Measurements from ENCODE around the gene KCTD21.
"Not testable (repeated sequence)": the region's sequence is repeated elsewhere in the genome, so short reads cannot be mapped to it uniquely, and the experiment has no call there.

KCTD21 gene

DNA sequence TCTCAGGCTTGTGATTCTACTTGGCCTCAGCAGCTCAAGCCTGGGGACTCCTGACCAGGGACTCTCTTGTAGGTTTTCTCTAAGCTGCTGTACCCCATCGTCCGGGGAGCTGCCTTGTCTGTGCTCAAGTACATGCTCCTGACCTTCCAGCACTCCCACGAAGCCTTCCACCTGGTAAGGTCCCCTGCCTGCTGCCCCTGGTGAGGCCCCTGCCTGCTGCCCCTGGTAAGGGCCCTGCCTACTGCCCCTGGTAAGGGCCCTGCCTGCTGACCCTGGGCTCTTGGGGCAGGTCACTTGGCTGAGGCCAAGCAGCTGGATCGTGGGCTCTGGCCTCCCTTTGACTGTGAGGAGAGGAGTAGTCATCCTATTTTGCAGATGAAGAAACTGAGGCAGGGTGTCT, 11.6 kb upstream of the KCTD21 start:
- no peak for DNase-seq

DNA sequence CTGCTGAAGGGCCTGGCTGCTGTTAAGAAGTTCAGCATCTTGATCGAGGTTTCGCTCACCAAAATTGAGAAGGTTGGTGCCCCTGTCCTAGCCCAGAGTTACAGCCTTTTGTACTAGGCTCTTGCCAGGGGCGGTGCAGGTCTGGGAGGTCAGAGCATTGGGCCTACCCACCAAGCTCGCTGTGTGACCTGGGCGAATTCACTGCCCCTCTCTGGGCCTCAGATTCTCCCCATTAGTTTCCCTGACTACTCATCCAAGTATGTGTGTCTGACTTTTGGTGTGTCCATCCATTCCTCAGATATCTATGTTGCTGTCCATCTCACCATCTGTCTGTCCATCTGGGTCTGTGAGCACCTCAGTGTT, 11.2 kb upstream of the KCTD21 start:
- DNase-seq = no peak

DNA sequence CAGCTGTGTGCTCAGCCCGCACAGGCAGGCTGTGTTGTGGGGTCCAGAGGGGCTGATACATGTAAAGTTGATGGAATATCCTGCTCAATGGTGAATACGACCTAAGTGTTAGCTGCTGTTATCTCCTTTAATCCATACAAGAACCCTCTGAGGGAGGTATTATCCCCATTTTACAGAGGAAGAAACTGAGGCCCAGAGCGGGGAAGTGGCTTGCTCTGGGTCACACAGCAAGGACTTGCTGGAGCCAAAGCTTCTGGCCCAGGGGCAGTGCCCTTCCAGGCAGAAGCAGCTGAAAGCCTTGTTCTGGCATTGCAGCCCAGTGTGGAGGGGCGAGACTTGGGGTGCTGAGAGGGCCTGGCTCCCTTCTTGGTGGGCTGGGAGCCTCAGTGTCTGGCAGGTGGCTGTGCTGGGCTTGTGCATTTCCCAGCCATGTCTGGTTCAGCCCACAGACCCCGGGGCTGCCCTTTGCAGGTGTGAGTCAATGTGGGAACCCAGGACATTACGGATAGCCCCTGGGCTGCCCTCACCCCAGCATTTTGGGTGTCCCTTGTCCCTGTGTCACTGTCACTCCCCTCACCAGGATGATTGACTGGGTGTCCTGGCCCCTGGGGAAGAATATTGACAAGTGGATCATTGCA, 10.7 kb upstream of the KCTD21 start:
- DNase-seq = no peak

DNA sequence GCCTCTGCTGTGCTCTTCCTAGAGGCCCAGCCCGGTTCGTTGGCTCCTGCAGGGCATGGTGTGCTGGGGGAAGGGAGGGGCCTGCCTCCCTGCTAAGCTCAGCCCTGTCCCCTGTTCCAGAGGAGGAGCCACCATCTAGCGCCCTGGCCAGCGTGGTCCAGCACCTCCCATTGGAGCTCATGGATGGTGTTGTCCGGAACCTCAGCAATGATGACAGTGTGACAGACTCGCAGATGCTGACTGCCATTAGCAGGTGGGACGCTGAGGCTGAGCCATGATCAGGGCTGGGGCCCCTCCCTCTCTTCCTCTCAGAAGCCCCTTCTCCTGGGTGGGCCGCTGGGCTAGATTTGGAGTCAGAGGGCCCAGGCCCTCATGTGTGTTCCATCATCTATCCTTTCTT, 9.4 kb upstream of the KCTD21 start:
- DNase-seq = no peak

DNA sequence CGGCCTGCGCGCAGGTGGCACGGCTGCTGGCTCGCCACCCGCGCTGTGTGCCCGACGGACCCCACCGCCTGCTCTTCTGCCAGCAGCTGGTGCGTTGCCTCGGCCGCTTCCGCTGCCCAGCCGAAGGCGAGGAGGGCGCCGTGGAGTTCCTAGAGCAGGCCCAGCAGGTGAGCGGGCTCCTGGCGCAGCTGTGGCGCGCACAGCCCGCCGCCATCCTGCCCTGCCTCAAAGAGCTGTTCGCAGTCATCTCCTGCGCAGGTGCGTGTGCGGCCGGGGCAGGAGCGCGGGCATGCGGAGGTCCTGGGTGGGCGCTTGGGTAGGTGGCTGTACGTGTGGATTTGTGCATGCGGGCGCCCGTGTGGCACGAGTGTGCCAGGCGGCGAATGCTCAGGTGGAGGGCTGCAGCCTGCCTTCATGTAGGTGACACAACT, 8.2 kb upstream of the KCTD21 start:
- no peak for DNase-seq

DNA sequence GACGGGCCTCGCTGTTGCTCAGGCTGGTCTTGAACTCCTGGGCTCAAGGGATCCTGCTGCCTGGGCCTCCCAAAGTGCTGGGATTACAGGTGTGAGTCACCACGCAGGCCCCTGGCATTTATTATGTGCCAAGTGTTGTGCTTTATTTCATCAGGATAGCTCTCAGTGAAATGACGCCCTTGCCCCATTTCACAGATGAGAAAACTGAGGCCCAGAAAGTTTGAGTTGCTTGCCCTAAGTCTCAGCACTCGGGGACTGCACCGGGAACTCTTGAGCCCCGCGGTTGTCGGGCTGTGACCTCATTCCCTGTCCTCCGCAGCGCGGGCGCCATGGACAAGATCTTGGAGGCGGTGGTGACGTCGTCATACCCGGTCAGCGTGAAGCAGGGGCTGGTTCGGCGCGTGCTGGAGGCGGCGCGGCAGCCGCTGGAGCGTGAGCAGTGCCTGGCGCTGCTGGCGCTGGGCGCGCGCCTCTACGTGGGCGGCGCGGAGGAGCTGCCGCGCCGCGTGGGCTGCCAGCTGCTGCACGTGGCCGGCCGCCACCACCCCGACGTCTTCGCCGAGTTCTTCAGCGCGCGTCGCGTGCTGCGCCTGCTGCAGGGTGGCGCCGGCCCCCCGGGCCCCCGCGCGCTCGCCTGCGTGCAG, 7.6 kb upstream of the KCTD21 start:
- DNase-seq = no peak

DNA sequence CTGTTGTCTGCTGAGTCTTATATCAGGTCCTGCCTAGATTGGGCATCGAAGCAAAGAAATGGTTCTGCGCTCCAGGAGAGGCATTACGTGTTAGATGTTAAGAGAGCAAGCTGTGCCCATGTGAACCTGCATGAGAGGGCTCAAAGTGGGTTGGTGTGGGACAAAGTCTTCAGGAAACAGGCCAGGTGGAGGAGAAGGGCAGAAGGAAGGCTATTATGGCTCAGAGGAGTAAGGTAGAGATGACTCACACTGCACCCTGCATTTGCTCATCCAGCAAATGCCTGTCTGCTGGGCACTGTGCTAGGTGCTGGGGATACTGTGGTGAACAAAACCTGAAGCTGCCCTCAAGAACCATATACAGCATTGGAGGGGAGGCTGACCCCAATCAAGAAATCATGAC, 6.1 kb upstream of the KCTD21 start:
- no peak for DNase-seq

DNA sequence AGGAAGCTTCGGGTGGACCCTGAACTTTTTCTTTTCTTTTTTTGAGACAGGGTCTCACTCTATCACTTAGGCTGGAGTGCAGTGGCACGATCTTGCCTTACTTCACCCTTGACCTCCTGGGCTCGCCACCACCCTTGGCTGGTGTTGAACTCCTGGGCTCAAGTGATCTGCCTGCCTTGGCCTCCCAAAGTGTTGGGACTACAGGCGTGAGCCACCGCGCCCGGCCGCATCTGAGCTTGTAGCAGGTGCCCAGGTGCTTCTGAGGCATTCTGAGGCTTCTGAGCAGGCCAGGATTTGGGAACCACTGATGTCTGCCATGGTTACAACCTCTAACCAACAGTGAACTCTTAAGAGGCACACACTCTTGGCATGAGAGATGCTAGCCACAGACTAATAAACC, 5.4 kb upstream of the KCTD21 start:
- no peak for DNase-seq

DNA sequence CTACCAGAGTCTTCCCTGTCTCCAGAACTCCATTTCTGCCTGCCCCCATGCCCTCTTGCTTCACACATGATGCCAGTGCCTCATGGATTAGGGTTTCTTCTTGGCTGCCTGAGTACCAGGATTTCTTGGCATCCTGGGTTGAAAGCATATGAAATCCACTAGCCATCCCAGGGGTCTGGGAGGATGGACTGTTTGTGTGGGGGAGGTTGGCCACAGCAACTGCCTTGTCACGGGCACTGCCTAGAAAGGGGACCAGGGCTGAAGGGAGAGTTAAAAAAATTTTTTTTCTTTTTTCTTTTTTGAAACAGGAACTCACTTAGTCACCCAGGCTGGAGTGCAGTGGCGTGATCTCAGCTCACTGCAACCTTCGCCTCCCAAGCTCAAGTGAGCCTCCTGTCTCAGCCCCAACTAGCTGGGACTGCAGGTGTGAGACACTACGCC, 4.5 kb upstream of the KCTD21 start:
- DNase-seq = no peak

DNA sequence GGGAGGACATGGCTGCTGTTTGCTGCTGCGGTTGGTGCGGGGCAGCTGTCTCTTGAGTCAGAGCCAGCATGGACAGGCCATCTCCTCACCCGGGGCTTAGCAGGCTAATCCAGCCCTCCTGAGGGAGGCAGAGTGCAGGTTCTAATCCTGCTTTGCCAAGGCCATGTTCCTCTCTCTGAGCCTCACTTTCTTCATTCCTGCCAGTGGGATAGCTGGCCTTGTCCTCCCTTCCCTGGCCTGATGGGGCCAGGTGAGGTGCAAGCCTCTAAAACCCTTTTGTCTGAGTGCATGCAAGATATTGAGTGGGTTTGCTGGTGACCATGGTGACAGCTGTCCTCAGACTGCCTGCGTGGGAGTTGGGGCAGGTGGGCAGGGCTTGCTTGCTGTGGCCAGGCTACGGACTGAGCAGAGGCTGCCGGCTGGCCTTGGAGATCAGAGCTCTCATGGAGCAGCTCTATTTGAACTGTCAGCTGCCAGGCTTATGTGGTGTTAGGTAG, 3.8 kb upstream of the KCTD21 start:
- no peak for DNase-seq

DNA sequence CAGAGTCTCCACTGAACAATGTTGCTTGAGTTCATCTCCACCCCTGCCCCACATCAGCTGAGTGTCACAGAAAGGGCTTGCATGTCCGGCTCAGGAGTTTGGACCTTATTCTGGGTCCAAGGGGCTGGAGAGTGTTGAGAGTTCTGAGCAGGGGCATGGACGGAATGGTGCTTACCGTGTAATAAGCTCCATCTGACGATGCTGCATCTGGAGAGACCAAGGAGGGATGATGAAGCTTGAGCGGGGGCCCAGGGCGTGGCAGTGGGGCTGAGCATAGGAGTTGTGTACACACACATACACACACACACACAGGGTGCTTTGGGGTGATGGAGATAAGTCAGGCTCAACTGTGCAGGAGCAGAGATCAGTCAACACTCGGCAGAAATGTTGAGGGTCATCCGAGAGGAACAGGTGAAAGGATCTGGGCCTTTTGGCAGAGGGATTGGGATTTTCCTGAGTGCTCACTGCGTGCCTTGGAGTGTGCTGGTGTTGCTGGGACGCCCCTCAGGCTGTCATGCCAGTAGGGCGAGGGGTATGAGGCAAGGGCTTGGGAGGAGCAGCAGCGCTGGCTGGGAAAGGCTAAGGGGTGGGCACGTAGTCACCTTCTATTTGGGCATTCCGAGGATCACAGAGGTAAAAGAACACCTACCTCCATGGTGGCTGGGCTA, 2.6 kb upstream of the KCTD21 start:
- DNase-seq = no peak

DNA sequence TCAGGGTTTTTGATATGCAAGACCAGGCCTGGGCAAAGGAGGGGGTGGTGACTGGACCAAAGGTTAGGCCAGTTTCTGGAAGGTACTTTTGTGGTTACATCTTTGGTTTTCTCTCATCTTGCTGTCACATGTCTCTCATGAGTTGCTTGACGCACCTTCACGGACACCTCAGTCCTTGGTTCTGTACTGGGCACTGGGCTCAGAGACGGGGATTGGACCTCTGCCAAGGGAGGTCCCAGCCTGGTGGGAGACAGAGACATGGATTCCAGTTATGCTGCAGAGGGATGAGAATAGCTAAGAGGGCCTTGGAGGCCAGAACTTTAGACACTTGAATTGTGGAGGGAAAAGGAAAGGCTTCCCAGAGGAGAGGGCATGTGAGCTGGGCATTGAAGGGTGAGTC, 1.9 kb upstream of the KCTD21 start:
- no peak for DNase-seq

DNA sequence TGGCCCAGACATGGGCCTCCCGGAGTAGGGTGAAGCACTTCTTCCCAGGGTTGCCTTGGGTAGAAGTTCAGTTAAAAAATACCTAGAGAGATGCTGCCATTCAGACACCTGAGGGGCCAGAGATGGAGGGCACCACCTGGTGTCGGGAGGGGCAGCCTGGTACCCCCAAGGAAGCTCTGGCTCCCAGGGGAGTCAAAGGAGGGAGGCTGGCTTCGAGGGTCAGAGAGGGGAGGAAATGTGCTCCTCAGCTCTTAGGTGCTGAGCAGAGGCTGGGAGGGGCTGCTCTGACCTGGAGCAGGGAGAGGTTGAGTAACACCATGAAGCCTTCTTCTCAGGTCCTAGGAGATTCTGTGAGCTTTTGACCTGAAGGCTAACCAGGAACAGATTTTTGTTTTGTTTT, 1.4 kb upstream of the KCTD21 start:
- no peak for DNase-seq

DNA sequence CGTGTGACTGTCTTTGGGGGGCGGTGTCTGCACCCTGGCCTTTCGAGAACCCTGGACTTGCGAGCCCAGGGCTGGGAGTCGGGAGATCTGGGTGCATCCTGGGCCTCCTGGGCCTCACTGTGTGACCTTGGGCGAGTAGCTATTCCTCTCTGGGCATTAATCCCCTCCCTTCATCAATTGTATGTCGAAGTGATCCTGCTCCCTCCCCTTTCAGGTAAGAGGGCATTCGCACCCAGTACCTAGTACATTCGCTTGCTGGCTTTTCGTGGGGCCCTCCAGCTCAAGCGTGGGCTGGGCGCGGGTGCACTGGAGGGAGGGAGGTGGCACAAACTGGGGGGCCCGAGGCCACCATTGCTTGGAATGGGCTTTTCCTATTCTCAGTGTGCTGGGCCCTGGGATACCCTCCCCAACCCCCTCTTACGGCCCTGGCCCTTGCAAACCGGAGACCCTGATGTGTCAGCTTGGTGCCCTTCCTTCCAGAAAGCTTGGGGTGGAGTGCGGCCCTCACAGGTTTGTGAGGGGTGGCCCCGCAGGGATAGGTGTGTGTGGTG, 823 bp upstream of the KCTD21 start:
- DNase-seq = no peak

DNA sequence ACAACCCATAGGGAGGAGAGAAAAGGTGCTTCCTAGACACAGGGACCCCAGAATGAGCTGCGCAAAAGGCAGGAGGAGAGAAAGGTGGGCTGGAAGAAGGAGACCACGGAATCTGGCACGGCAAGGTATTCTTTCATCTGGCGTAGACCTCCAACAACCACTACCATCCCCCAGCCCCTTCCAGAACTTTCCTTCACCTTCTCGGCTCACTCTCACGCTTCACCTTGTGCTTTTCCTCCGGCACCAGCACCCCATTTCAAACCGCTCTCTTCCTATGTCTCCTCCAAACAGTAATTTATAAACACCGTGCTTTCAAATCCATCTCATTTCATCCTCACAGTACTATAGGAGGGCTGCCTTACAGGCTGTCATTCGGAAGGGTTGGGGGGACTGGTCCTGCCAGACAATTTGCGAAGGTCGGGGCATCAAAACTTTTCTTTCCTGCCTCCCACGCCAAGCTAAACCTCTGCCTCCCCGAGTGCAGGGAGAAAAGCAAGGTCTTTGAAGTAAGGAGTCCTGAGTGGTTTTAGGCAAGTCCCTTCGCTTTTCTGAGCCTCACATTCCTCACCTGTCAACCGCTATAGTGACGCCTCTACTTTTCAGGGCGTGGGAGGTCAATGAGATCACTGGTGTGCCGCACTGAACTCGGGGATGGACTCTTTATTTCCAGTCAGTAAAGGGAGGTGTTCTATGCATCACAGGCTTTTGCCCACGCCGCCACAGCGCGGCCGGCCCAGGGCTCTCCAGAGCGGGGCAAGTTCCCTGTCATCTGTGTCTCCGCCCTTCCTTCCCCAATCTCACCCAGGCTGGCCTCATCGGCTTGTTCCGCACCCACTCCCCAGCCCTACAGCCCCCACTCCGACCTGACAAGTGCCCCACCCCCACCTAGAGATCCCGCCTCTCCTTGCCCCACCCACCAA, 800 bp downstream of the KCTD21 start:
- DNase-seq = peak; percentile 85

DNA sequence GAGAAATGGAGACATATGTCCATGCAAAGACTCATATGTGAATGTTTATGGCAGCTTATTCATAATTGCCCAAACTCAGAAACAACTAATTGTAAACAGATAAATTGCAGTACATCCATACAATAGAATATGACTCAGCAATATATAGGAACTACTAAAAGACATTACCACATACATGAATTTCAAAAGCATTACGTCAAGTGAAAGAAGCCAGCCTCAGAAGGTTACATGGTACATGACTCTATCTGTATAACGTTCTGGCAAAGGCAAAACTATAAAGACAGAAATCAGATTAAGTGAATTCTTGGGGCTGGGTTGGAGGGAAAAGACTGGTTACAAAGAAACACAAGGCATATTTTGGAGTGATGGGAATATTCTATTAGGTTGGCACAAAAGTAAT, 7.2 kb downstream of the KCTD21 start:
- no peak for DNase-seq

DNA sequence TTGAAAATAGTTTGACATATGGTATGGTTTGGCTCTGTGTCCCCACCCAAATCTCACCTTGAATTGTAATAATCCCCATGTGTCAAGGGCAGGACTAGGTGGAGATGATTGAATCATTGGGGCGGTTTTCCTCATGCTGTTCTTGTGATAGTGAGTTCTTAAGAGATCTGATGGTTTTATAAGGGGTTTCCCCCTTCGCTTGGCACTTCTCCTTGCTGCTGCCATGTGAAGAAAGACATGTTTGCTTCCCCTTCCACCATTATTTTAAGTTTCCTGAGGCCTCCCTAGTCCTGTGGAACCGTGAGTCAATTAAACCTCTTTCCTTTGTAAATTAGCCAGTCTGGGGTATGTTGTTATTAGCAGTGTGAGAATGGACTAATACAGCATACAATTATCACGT, 7.7 kb downstream of the KCTD21 start:
- no peak for DNase-seq

DNA sequence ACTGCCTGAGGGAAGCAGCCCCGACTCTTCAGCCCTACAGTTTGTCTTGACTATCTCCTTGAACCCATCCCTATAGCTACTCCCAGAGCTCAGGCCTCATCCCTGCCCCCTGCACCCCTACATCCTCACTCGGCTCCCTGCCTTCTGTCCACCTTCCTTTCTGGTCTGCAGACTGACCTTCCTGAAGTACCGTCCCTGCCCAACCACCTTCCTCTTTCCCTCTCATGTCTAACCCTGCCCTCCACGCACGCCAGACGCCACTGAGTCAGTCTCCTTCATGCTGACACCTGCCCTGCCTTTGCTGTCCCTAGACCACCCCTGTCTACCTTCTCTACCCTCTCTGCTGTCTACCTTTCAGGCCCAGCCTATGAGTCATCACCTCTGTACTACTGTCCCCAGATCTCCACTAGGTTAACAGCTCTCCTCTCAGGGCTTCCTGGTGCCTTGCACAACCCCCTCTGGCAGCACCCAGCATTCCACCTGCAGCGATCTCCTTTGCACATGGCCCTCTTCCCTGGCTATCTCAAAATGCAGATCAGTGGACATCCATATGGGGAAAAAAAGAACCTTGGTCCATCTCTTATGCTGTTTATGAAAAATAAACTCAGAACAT, 8.9 kb downstream of the KCTD21 start:
- DNase-seq = no peak

DNA sequence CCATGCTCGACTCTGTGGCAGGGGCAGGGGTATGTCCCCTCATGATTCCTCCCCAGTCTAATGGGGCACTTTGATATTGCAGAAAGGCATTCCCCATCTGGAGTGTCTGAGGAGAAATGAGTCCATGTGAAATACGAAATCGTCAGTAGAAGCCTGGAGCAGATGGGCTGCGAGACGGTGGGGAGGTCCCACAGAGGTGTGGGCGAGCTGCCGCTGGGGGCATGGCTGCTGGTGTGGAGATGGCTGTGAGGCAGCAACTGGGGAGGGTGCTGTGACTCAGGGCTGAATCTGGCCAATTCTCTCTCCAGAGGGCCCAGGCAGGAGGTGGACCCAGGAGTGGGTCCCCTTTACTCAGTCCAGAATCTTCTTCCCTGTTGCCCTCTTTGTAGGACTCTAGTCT, 11.2 kb downstream of the KCTD21 start:
- DNase-seq = no peak

DNA sequence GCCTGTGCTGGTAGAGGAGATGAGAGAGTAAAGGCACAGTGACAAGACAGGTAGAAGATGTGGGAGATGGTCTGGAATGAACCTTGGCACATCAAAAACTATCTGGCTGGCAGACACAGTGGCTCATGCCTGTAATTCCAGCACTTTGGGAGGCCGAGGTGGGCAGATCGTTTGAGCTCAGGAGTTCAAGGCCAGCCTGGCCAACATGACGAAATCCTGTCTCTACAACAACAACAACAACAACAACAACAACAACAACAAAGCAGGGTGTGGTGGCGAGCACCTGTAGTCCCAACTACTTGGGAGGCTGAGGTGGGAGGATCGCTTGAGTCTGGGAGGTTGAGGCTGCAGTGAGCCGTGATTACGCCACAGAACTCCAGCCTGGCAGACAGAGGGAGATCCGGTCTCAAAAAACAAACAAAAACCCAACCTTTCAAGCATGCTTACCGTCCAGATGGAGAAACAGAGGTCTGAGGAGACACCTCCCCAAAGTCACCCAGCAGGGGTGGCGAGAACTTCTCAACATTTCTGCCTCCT, 11.8 kb downstream of the KCTD21 start:
- DNase-seq = no peak

DNA sequence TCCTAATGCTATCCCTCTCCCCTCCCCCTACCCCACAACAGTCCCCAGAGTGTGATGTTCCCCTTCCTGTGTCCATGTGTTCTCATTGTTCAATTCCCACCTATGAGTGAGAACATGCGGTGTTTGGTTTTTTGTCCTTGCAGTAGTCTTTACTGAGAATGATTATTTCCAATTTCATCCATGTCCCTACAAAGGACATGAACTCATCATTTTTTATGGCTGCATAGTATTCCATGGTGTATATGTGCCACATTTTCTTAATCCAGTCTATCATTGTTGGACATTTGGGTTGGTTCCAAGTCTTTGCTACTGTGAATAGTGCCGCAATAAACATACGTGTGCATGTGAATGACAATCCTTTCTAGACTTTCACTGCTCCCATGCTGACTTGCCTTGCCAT, 12.6 kb downstream of the KCTD21 start:
- DNase-seq = not testable (repeated sequence)

DNA sequence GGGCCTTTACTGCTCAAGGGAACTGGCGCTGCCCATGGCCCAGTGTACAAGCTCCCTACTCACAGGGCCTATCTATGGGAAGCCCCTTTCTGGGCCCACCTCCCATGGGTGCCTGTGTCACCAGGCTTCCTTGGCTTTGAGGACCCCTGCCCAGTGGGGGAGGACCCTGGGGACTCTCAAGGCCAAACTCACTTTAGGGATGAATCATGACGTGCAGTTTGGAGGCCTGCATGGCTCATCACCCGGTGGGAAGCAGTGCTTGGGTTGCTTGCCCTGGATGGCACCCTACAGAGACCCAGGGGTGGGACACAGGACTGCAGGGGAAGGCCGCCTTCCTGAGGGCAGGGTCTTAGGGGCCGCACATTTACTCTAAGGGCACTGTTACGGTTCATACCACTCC, 16.5 kb downstream of the KCTD21 start:
- DNase-seq = no peak

All from stimulated activated CD4-positive, alpha-beta T cell treated with anti-CD3 and anti-CD28 coated beads, Interleukin-15, amount 100 ng/mL, for 24 hours (primary cell).